ENCODE data around the gene PBX1.

Gene PBX1

DNA sequence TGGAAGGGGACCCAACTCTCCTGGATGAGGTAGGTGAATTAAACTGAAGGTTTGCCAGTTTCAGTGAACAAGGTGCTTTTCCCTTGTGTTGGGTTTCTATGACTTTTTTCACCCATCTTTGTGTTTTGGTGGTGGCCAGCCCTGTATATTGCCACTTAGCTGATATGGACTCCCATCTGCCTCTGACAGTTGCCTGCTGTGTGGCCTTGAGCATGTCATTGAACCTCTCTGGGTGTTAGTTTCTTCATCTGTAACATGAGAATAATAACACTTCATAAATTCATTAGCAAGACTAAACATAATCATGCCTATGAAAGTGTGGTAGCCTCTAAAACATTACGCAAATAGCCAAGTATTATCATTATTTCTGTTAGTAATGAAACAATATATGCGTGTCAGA, 141.7 kb downstream of the PBX1 start:
- no peak for DNase-seq (ENCODE audit: low read depth in 2 of 2)

DNA sequence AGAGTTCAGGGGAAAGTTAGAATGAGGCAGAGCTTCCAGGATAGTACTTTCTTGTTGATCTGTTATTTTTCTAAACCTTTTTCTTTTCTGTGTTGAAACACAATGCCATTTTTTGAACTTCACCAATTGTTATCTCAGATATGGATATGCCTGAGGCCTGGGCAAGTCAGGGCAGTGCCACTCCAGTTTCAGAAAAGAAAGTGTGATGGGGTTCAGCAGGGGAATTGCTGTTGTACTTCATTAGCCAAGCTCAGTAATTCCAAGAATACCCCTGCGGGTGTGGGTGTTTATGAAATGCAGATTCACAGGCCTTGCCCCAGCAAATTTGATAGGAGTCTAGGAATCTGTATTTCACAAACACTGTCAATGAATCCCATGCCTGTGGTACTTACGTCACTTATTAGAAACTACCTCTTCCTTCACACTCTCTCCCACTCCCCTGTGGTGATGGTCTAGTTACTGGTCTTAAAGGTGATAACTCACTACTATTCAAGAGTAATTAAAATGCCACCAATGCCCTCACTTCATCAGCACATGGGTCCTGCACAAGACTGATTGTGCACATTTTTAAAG, 142.3 kb downstream of the PBX1 start:
- no peak for DNase-seq (ENCODE audit: low read depth in 2 of 2)

DNA sequence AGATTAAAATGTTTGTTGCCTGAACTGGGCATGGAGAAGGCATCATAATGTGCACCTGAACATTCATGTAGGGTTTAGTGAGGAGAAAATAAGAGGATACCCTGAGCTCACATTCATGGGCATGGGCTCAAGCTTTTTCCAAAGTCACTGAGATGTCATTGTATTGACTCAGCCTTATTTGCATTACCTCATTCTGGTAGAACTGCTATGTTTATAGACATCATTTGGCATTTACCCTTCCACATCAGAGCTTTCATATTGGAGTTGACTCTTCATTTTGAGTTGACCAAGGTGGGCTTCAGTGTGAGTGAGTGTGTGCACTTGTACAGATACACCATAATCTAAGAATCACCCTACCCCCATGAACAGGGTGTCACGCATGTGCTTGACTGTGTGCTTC, 143.2 kb downstream of the PBX1 start:
- no peak for DNase-seq (ENCODE audit: low read depth in 2 of 2)

DNA sequence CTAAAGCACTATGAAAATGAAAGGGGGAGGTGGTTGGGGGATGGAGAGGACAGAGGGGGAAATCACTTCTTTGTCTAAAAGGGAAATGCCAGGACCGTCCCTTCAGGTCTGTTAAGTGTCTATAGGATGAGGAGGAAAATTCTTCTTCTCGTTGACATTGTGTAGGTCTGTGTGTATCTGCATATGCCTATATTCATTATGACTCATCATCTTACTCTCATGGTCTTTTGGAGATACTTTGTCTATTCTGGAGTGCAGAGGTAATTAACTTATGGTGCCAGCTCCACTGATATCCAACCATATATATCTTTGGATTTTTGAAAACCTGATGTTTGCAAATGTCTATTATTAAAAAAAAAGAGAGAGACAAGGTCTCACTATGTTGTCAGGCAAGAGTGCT, 143.7 kb downstream of the PBX1 start:
- DNase-seq (ENCODE audit: low read depth in 2 of 2) = no peak

DNA sequence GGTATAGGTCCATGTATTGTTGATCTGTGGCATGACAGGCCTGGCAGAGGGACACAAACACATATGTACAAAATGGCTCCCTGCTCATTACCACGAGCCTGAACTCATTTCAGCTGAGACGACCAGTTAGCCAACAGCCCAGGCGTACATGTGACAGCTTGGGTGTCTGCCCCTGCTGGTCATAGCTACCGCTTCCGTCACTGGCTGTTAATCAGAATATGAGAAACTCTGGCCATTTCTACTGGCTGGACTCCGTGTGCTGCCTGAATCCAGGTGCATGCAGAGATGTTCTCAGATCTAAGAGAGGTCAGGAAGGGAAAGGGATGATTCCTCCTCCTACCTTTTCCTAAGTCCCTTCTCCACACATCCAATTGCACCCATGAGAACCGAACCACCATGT, 144.5 kb downstream of the PBX1 start:
- DNase-seq (ENCODE audit: low read depth in 2 of 2) = no peak

DNA sequence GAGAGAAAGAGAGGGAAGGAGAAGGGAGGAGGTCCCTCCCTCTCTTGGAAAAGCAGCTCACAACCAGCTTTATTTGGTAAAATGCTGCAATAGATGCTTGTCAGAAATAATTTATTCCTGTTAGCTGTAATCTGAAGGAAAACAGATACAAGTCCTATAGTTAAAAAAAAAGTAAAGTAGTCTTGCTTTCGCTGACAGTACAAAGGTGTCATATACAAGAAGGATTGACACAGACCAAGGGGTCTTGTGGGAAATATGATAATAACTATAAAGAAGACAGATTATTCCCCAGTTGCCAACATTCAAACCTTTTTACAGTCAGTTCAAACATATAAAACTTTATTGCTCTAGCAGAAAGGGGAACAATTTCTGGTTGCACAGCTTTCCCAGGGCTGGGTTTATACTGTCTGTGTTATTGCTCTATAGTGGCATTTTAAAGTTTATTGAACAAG, 145.0 kb downstream of the PBX1 start:
- no peak for DNase-seq (ENCODE audit: low read depth in 2 of 2)

DNA sequence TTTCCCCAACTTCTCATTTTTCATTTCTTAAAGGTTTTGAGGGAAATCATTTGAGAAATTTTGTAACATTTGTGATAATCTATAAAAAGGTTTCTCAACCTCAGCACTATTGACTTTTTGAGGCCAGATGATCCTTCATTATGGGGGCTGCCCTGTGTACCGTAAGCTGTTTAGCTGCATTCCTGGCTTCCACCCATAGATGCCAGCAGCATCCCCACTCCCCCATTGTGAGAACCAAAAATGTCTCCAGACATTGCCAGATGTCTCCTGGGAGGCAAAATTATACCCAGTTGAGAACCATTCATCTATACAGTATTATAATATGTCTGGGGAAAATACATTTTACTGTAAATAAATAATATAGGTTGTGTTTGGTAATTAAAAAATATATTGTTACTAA, 146.0 kb downstream of the PBX1 start:
- DNase-seq (ENCODE audit: low read depth in 2 of 2) = no peak

DNA sequence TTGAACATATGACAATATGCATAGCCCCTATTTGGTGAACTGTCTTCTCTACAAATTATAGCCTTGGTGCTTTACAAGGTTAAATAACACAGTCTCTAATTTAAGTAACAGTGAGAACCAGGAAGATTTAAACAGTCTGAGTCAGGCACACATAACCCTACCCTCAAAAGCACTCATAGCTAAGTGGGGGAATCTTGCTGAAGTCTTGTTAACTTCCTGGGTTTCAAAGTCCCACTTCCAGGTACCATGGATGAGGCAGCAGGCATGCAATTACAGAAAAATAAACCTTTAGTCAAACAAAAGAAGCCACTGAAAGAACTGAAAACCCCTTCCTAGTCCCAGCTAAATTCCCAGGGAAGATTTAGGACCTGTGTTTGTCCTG, 147.6 kb downstream of the PBX1 start:
- no peak for DNase-seq (ENCODE audit: low read depth in 2 of 2)

DNA sequence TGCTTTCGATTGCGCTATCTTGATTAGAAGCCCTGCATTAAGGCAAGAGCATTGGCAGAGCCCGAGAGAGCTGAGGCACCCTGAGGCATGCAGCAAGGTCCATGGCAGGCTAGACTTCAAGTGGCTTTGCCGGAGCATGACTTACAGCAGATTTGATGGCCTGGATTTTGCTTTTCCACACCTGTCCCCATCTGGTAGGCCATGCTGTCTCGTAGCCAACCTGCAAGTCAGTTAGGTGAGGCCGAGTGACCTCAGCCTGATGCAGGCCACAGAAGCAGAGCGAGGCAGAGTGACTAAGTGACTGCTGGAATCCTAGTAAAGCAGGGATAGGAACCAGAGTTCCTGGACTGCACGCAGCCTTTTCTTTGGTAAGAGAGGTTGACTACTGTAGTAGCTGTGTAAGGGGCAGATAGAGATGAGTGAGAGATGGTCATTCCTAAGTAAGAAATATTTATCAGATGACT, 148.9 kb downstream of the PBX1 start:
- DNase-seq (ENCODE audit: low read depth in 2 of 2) = no peak

DNA sequence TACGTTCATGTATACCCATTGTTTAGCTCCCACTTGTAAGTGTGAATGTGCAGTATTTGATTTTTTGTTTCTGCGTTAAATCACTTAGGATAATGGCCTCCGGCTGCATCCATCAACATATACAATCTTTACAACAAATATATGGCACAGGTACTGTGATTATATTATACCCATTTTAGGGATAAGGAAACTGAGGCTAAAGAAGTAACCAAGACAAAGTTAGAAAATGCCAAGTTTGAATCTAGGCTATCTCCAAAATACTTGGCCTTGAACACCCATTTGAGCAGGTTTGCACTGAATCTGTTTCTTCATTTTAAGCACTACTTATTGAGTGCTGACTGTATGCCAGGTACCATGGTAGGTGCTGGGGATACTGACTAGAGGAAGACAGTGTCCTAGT, 149.6 kb downstream of the PBX1 start:
- DNase-seq (ENCODE audit: low read depth in 2 of 2) = no peak

DNA sequence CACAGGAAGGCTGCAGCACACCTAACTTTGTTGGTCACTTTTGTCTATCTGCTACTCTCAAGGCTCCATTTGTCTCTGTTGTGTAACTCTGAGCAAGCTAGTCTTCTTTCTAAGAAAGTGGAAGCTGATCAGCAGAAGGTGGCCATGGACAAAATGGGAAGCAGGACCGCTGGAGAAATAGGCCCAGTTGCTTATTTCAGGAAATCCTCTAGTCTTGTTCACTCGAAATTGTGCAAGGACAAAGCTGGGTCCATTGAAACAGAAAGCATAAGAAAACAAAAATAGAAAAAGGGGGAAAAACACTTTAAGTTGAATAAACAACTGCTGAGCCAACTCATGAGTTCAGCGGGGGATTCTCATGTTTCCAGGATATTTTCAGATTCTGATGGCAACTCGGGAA, 150.1 kb downstream of the PBX1 start:
- DNase-seq (ENCODE audit: low read depth in 2 of 2) = no peak

DNA sequence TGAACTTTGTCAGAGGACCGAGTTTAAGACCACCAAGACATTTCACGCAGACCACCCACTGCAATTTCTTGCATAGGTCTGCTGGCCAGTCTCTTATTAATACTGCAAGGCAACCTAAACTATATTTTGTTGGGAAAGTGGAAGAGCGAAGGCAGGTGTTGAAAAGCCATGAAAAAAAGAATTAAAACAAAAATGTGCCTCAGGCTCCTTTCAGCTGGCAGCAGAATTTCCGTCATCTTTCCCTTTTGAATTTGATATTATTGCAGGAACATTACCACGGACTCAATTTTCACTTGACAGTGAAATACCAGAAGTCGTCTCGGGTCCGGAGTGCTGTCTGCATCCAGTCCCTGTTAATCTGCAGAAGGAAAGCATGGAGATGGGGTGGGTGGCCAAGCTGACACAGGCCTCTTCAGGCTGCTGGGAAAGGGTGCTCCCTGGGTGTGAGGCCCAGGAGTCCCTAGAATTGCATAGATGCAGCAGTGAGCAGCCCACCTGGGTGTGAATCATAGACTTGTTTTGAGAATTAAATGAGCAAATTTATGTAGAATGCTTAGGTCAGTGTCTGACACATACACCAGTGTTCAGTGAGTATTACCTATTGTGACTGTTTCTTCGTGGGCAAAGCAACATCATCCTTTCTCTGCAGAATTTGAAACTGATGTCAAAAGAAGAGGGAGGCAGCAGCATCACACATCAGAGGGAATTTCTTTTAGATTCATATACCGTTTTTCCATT, 150.7 kb downstream of the PBX1 start:
- no peak for DNase-seq (ENCODE audit: low read depth in 2 of 2)

DNA sequence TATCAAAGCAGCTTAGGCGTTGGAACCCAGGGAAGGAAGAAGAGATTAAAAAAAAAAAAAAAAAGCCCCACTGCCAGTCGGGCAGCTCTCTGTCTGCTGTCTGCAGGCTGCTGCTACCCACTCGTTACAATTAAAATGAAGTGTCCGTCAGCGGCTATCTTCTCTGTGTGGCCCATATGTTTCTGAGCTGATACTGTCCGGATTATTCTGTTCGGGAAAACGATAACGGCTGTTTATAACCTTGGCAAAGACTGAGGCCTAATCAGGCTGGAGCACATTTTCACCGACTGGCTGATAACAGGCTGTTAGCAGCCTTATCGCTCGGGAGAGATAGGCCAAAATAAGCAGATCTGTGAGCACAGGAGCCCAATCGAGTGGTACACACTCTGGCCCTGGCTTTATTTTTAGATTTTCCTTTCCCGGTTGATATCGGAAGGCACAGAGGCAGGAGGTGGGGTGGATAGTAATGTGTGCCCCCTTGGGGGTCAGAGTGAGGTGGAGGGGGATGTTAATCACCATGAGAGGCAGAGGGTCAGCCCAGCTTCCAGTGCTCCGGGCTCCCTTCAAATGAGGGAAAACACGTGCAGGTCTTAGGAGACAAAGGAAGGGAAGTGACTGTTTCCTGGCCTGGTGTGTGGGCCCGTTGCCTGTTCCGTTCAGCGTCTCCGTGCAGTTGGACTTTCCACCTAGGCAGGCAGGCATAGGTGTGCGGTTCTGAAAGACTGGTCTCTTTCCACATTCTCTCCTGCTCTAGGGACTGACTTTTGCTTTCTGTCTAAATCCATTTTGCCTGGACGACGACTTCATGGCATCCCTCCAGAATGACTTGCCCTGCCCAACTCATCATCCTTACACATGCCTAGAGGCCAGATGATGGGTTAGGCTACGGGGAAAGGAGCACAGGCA, 153.4 kb downstream of the PBX1 start:
- no peak for DNase-seq (ENCODE audit: low read depth in 2 of 2)

DNA sequence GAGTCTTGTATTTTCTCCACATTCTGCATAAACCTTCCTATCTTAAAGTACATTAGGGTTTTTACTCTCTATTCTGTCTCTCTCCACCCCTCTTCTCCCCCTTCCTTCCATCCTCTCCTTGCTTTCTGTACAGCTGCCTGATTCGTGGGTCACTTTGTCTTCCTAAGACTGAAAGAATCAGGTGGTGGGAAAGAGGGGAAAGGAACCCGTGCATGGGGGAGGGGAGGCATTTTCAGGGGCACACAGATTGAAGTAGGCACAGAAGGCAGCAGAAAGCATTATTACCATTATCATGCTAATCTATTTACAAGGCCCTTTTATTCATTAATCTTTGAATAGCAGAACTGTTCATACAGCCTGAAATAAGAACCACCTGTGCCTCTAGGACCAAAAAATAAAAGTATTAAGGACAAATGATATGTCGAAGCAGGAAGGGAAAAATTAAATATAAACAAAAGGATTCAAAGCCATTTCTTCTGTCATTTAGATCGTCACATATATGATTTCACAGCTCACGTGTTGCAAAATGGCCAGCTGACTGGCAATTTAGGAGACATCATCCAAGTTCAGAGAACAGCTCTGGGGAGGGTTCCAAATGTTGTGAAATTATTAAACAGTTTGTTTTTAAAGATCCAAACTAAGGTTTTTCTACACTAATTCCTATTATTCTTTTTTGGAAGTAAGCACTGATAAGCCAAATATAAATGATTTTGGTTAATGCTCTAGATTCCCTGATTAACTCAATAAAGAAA, 154.6 kb downstream of the PBX1 start:
- DNase-seq (ENCODE audit: low read depth in 2 of 2) = no peak

DNA sequence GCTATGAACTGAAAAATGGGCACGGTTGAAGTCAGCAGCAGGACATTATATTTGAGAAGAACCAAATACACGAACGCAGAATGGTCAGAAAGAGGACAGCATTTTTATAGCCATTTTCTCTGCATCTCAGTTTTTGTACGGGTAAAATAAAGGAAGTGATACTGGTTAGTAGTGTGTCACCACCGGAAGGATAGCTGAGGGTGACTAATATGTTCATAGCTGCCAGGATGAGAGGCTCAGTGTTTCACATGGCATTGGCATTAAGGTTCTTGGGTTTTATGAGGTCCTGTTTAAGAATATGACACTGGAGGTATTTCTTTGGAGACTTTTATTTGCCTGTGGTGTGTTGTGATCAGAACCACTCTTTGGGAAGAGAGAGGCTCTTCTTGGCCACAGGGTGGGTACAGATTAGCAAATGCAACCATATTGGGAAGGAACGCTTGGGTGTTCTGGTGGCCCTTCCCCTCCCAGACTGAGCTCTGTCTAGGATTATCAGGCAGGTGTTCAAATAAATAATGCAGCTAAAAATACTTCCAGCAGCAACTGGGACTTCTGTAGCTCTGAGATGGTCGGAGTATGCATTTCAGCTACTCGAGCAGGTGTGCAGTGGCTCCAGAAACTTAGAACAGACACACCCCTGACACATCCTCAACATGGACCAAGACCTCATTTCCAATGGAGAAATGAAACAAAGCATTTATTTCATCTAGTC, 158.2 kb downstream of the PBX1 start:
- DNase-seq (ENCODE audit: low read depth in 2 of 2) = no peak

DNA sequence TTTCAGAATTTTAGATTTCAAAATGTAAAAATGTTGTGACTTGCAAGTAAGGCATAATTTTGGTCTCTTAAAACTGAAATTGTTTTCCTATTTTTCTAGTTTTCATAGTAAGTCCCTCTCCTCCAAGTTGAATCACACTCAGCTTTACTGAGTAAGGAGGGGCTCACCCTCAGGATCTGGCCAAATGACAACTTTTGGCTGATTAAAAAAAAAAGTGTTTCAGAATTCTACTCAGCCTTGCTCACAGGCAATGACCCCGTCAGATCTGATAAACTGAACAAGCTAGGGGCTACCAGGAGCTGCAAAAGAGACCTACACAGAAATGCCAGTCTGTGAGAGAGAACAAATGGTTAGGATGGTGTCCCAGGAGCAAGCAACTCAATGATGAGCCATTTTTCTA, 159.8 kb downstream of the PBX1 start:
- DNase-seq (ENCODE audit: low read depth in 2 of 2) = no peak

DNA sequence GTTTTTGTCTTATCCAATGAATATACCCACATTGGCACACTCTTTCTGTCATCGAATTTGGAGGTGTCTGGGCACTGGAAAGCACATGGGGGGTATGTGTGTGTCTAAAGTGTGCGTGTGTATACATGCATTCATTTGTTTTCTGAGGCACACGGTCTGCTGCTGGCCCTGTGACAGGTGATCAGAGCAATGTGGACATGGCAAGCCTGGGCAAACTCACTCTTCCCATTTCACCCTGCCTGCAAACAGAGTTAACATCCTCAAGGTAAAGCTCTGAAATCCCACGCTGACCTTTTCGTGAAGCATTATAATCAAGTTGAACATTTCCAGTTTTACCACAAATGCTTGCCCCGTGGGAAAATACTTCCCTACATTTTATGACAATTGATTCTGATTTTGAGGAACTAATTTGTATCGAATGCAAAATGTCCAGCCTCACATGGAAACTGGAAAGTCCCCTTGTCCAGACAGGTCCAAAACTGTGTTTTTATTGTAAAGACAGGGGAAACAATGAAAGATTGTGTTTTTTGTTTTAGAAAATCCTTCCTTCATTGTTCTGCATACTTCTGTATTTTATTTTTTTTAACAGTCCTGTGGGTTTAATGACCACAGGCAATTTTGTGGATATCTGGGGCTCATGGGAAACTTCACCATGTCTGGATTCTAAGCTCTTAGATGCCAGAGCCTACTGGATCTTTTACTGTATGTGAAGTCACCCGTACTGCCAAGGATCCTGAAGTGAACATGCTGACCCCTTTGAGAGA, 160.9 kb downstream of the PBX1 start:
- no peak for DNase-seq (ENCODE audit: low read depth in 2 of 2)

DNA sequence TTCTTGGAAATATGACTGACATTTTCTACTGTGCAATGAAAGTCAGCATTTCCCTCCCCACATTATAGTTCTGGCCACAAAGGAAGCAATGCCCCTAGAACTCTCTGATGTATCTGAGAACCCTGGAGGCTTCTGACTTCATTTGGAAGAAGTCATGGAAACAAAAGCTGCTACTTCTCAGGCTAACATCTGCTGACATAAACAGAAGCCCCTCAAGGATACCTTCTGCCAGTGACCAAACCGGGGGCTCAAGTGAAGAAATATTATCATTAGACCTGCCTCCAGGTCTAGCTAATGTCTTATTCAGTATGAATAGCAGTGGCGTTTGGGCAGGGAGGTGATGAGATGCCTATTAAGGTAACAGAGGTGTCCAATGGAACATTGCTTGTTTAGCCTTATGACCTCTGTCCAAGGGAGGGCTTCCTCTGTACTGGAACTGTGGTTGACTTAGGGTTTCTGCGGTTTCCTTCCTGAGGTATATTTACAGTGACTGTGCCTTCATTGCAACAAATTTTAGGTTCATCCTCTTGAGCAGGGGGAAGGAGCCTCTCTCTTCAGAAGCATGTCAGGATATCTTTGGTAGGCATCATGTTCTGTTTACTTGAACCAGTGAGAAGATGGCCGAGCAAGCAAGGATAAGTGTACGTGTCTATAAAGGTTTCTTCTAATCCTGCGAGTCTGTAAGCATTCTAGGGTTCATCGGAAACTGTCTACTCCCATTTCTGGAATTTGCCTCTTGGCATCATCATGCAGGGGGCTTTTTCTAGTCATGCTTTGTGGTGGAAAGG, 161.7 kb downstream of the PBX1 start:
- DNase-seq (ENCODE audit: low read depth in 2 of 2) = no peak

DNA sequence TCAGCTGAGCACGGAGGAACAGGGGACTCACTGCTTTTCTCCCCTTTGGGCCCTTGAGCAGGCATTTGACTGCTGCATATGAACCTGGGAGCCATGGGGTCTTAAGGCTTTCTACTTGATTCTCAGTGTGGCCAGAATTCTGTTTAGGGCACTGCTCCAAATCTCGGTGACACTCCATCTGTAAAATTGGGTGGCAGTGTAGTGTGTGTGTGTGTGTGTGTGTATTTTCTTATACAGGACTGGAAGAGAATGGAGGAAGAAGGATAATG, 162.2 kb downstream of the PBX1 start:
- no peak for DNase-seq (ENCODE audit: low read depth in 2 of 2)

DNA sequence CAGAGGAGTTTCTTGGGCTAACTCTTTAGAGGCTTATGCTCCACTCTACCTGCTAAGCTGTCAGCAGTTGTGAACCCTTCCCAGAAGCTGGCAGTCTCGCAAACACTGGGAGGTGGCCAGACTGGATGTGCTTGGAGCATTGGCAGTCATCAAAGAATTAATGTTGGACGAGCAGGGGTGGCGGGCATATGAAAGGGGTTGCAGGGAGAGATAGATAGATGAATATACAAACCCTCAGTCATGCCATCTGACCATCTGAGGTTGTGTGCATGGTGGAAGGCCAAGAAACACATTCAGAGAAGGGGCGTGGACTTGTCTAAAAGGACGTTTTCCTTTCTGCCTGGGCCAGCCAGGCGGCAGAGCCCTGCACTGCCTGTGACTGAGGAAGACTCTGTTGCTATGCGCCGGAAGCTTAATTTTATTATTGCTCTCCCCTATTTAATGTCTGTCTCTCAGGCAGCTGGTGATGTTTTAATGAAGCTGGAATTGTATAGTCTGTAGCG, 164.4 kb downstream of the PBX1 start:
- DNase-seq (ENCODE audit: low read depth in 2 of 2) = no peak
